HepG2 (cell line): ENCODE data around the gene RPS6KB1.

Source experiments
- CREBL2 ChIP-seq: sonication (generic); formaldehyde crosslinking; IDR thresholded peaks from 2 replicates; pipeline ENCODE4 v1.8.1; 2023; ENCODE audit warnings: missing genetic modification reagents, mild to moderate bottlenecking, borderline replicate concordance
- CTCF ChIP-seq: sonication (generic); formaldehyde crosslinking; IDR thresholded peaks from 2 replicates; pipeline ENCODE4 v1.5.0; 2020; ENCODE audit warnings: mild to moderate bottlenecking, missing genetic modification reagents, moderate library complexity
- FOXC1 ChIP-seq: sonication (generic); formaldehyde crosslinking; IDR thresholded peaks from 2 replicates; pipeline ENCODE4 v1.8.0; 2022; ENCODE audit warnings: mild to moderate bottlenecking, missing genetic modification reagents, borderline replicate concordance
- FOXM1 ChIP-seq: sonication (generic); formaldehyde crosslinking; IDR thresholded peaks from 2 replicates; pipeline ENCODE4 v1.5.0; 2020; ENCODE audit warnings: missing genetic modification reagents
- HDAC1 ChIP-seq: sonication (generic); formaldehyde crosslinking; IDR thresholded peaks from 2 replicates; pipeline ENCODE4 v1.5.1; 2020; ENCODE audit warnings: mild to moderate bottlenecking, missing genetic modification reagents
- MAFF ChIP-seq: IDR thresholded peaks from 2 replicates; pipeline ENCODE4 v1.6.1; 2011; ENCODE audit warnings: low read depth, low read length, improper control_type of control experiment
- NCOR1 ChIP-seq: fragments of 200-600 bp; sonication (generic); IDR thresholded peaks from 2 replicates; pipeline ENCODE4 v1.7.0; 2017; ENCODE audit warnings: antibody characterized with exemption, low read length, borderline replicate concordance
- POGK ChIP-seq: sonication (generic); formaldehyde crosslinking; conservative IDR thresholded peaks from 2 replicates; pipeline ENCODE4 v1.8.0; 2022; ENCODE audit warnings: mild to moderate bottlenecking, moderate library complexity, missing genetic modification reagents
- RAD21 ChIP-seq: fragments of 450-650 bp; formaldehyde crosslinking; IDR thresholded peaks from 2 replicates; pipeline ENCODE4 v1.5.0; 2020; ENCODE audit warnings: mild to moderate bottlenecking
- SMARCE1 ChIP-seq: fragments of 450-650 bp; IDR thresholded peaks from 2 replicates; pipeline ENCODE4 v1.6.1; 2017; ENCODE audit warnings: borderline replicate concordance
- TBL1XR1 ChIP-seq: fragments of 150-350 bp; IDR thresholded peaks from 2 replicates; pipeline ENCODE4 v1.6.1; 2014; ENCODE audit warnings: borderline replicate concordance, low read length; ENCODE audit not compliant: partially characterized antibody

- TF ChIP-seq NCOR1 (no peak), TBL1XR1 (no peak), CREBL2 (CRISPR knock-in tag) (no peak), MAFF (no peak), HDAC1 (CRISPR knock-in tag) (no peak), FOXM1 (CRISPR knock-in tag) (no peak), SMARCE1 (no peak), POGK (CRISPR knock-in tag) (no peak), RAD21 (CRISPR knock-in tag) (no peak), CTCF (CRISPR knock-in tag) (no peak), FOXC1 (CRISPR knock-in tag) (no peak)
Measured at GRCh38 chr17:59877965-59878364, 15.0 kb upstream of the RPS6KB1 start.
